ENCODE results near the gene WDR70. TPM values are rescaled to one million over a fixed set of nuclear protein-coding genes. Genes with fewer than 3 reads are reported as not detected.

Gene WDR70
- total and polyA plus RNA-seq, 2 of the 8 experiments (the other 6 are each of a cell fraction or from before 2014, with no cell fraction given): 10.6 to 37.4 TPM

GRCh38 chr5:37552161-37552560, 173.0 kb downstream of the WDR70 start:
- no peak overlapping the region for H4K8ac ChIP-seq (ENCODE audit: extremely low read depth, insufficient read depth, low read length)
- H3K27ac ChIP-seq (ENCODE audit: low read depth, low read length): no peak overlapping the region
- no peak overlapping the region for H3K23ac ChIP-seq (ENCODE audit: insufficient read length)
- H2BK5ac ChIP-seq (ENCODE audit: low read depth, low read length): no peak overlapping the region
- FAIRE-seq (no peak), DNase-seq (ENCODE audit: low read depth in 1 of 2, low spot score in 2 of 2) (no peak)
- no peaks in the 10 kb centered on the region for H3K36me3 ChIP-seq (ENCODE audit: control insufficient read depth in 2 of 4, insufficient read depth in 4 of 4, low read length in 3 of 4)
- no peak overlapping the region for H2BK12ac ChIP-seq (ENCODE audit: low read depth, low read length)
- no peak overlapping the region for H2AK5ac ChIP-seq (ENCODE audit: low read depth, low read length)
- no peaks in the 10 kb centered on the region for H3K4me1 ChIP-seq (replicated peaks in 1 of 4; ENCODE audit: control insufficient read depth in 3 of 4, insufficient read depth in 4 of 4, low read length in 3 of 4)
- no peak overlapping the region for H4K91ac ChIP-seq (replicated peaks; ENCODE audit: insufficient read length, low read length)
- POLR2A ChIA-PET (ENCODE audit: partially characterized antibody): no interaction called here
- H3K79me1 ChIP-seq (ENCODE audit: low read depth, low read length): no peaks in the 10 kb centered on the region
- no peak overlapping the region for H3K18ac ChIP-seq (ENCODE audit: extremely low read depth, low read length)
- H4K20me1 ChIP-seq (replicated peaks in 1 of 2; ENCODE audit: control insufficient read depth in 1 of 2, insufficient read depth in 2 of 2, low read length in 2 of 2): no peaks in the 10 kb centered on the region
- no peak overlapping the region for H3K4ac ChIP-seq (replicated peaks; ENCODE audit: insufficient read length, low read depth, low read length)
- no peak overlapping the region for H2AFZ ChIP-seq (ENCODE audit: low read length)
- no peaks in the 10 kb centered on the region for H3K27me3 ChIP-seq (replicated peaks in 1 of 4; ENCODE audit: control insufficient read depth in 3 of 4, extremely low read depth in 1 of 4, insufficient read depth in 3 of 4, low read length in 3 of 4)
- H2BK15ac ChIP-seq (ENCODE audit: low read length): no peak overlapping the region
- WGBS, 2 experiments (ENCODE audit: extremely low coverage in 1 of 2, insufficient coverage in 1 of 2, insufficient read length in 1 of 2, insufficient replicate concordance in 2 of 2, low coverage in 1 of 2, low lambda C conversion rate in 2 of 2, missing lambda C conversion rate in 1 of 2): 94% methylated on average over 3 of the region's 3 CpGs; no CpG with 5 or more reads in 1 of the 2 experiments
- H2BK120ac ChIP-seq (replicated peaks; ENCODE audit: low read depth, low read length): no peak overlapping the region
- no peak overlapping the region for H4K5ac ChIP-seq (ENCODE audit: insufficient read length, low read depth, low read length)
- CTCF ChIA-PET (ENCODE audit: partially characterized antibody): interaction anchor here (0.5 to 3.4 kb wide), 5 partner anchors 17 to 139 kb away, joined by 3 to 20 read pairs (median 3); no protein-coding TSS in a partner anchor
- H3K79me2 ChIP-seq (ENCODE audit: control insufficient read depth in 1 of 2, insufficient read depth in 2 of 2, low read length in 2 of 2): no peaks in the 10 kb centered on the region
- TF ChIP-seq BRCA1 (IDR thresholded peaks at IDR 0.05; ENCODE audit: low read depth, low read length): no peak
- TF ChIP-seq SAP30 (IDR thresholded peaks at IDR 0.05; ENCODE audit: insufficient read depth, insufficient replicate concordance, low read length): no peak
- TF ChIP-seq RNF2 (IDR thresholded peaks at IDR 0.05; ENCODE audit: borderline replicate concordance, low read depth, low read length, missing control alignments, poor library complexity, severe bottlenecking): no peak
- no peak for TF ChIP-seq TBP (IDR thresholded peaks at IDR 0.05; ENCODE audit: low read depth, low read length)
- no peak for TF ChIP-seq RBBP5 (IDR thresholded peaks at IDR 0.05; ENCODE audit: borderline replicate concordance, low read depth, low read length)
- no peaks in the 10 kb centered on the region for H3K9me3 ChIP-seq (ENCODE audit: insufficient read depth in 2 of 2, low read depth in 1 of 2, low read length in 1 of 2)
- H3K56ac ChIP-seq (replicated peaks; ENCODE audit: insufficient read length, low read depth, low read length): no peak overlapping the region
- H2BK20ac ChIP-seq (ENCODE audit: low read length): no peak overlapping the region
- H3K23me2 ChIP-seq (ENCODE audit: low read depth, low read length): peaks cover 2% of the 10 kb centered on the region; the same call in 1 of the 2 replicates
- no peak overlapping the region for H3K4me3 ChIP-seq (ENCODE audit: extremely low read depth in 1 of 4, insufficient read depth in 2 of 4, low read depth in 3 of 4, low read length in 4 of 4)
- H3K4me2 ChIP-seq (ENCODE audit: insufficient read depth in 1 of 2, low read depth in 2 of 2, low read length in 2 of 2): no peak overlapping the region
- no peak overlapping the region for H3K14ac ChIP-seq (ENCODE audit: insufficient read length)
- H3K9ac ChIP-seq (replicated peaks in 1 of 4; ENCODE audit: extremely low read depth in 1 of 4, low read depth in 3 of 4, low read length in 3 of 4): no peak overlapping the region
